ENCODE measurements around the gene STK16. TPM values are rescaled to one million over a fixed set of nuclear protein-coding genes. Genes with fewer than 3 reads are reported as not detected.
A peak's percentile ranks its signal among the peaks of the same experiment; 100 is the strongest.

The STK16 gene
- total and polyA plus RNA-seq, 10 donors: 17.0 to 47.6 (median 29.5) TPM

- Histone ChIP-seq H3K27ac (peak overlapping the region; percentile 68 to 90 (median 84)), H3K36me3 (peaks cover 0 to 71% (median 36%) of the 10 kb centered on the region in 6 donors), H3K9me3 (no peaks in the 10 kb centered on the region), H3K4me3 (peak overlapping the region; percentile 52 to 93 (median 61)), H3K4me1 (peaks cover 23 to 55% (median 31%) of the 10 kb centered on the region in 6 donors), H3K27me3 (replicated peaks in 1 of 7) (no peaks in the 10 kb centered on the region)
- WGBS, 5 donors: 0 to 2% (median 1%) methylated on average over 28 to 37 of the region's 37 CpGs; no CpG with 5 or more reads in 1 of the 5 donors
- intact Hi-C loops (cut with DNase I; ENCODE audit: low total_unique reads): no loop called here
- DNase-seq: no peak
- TF ChIP-seq CTCF (IDR thresholded peaks at IDR 0.05 in 8 of 11, conservative IDR thresholded peaks at IDR 0.05 in 3 of 11) (no peak), POLR2A (IDR thresholded peaks at IDR 0.05) (no peak), POLR2AphosphoS5 (IDR thresholded peaks at IDR 0.05) (no peak)
Observed at GRCh38 chr2:219218217-219218731, 27.0 kb upstream of the STK16 start.

GRCh38 chr2:219218732-219219701, 26.3 kb upstream of the STK16 start, which contains the start of gene ABCB6:
TSS of gene ABCB6 (minus strand) at chr2:219218958. CDS start at chr2:219218673, 285 bp downstream.
- DNase-seq: peak; percentile 97
- intact Hi-C loops (cut with DNase I; ENCODE audit: low total_unique reads): no loop called here
- 14 to 29% (median 16%) methylated on average over 37 to 71 of the region's 71 CpGs for WGBS, 5 donors

GRCh38 chr2:219219784-219220532, 25.3 kb upstream of the STK16 start:
- Histone ChIP-seq H3K4me3 (peak overlapping the region in 1 of 8 donors; percentile 53), H3K27me3 (replicated peaks in 1 of 7) (no peaks in the 10 kb centered on the region), H3K36me3 (peaks cover 0 to 71% (median 53%) of the 10 kb centered on the region in 6 donors), H3K4me1 (peaks cover 23 to 62% (median 33%) of the 10 kb centered on the region in 6 donors), H3K9me3 (no peaks in the 10 kb centered on the region), H3K27ac (peak overlapping the region in 1 of 8 donors; percentile 90)
- peak; percentile 70 for DNase-seq
- intact Hi-C loops (cut with DNase I; ENCODE audit: low total_unique reads): no loop called here
- TF ChIP-seq POLR2AphosphoS5 (IDR thresholded peaks at IDR 0.05) (peak in 1 of 3 donors; percentile 46), POLR2A (IDR thresholded peaks at IDR 0.05) (no peak)
- 90 to 94% (median 94%) methylated on average over 16 to 18 of the region's 18 CpGs for WGBS, 5 donors

More at GRCh38 chr2:219218732-219219701, 26.3 kb upstream of the STK16 start, which contains the start of gene ABCB6:
- Histone ChIP-seq H3K4me1 (peaks cover 23 to 53% (median 31%) of the 10 kb centered on the region in 6 donors), H3K9me3 (no peaks in the 10 kb centered on the region), H3K27ac (peak within 1 kb of the TSS; percentile 68 to 90 (median 84)), H3K4me3 (peak within 1 kb of the TSS; percentile 52 to 93 (median 61)), H3K36me3 (peaks cover 0 to 71% (median 43%) of the 10 kb centered on the region in 6 donors), H3K27me3 (replicated peaks in 1 of 7) (no peaks in the 10 kb centered on the region)
- TF ChIP-seq POLR2AphosphoS5 (IDR thresholded peaks at IDR 0.05) (peak; percentile 91 to 94 (median 94)), CTCF (IDR thresholded peaks at IDR 0.05 in 8 of 11, conservative IDR thresholded peaks at IDR 0.05 in 3 of 11) (no peak), POLR2A (IDR thresholded peaks at IDR 0.05) (peak in 1 of 3 donors; percentile 14)
